Fibroblast of the aortic adventitia (primary cell): ENCODE results near the gene CAMK1D. TPM values are rescaled to one million over a fixed set of nuclear protein-coding genes. Genes with fewer than 3 reads are reported as not detected.

Experiments used
- DNase-seq: peaks from one replicate; pipeline ENCODE4 v3.0.0-alpha.2; 2010; ENCODE audit warnings: low read depth
- H3K4me3 ChIP-seq: 2 replicates; pipeline ENCODE4 v1.5.1; 2011; ENCODE audit warnings: low read depth, mild to moderate bottlenecking, control low read depth, low read length, moderate library complexity
- CTCF ChIP-seq: IDR thresholded peaks from 2 replicates; pipeline ENCODE4 v1.5.1; 2011; ENCODE audit warnings: mild to moderate bottlenecking, low read length, control low read depth, inconsistent platforms; ENCODE audit not compliant: insufficient read depth
- total RNA-seq: library from RNA; depleted of rRNA; stranded (reverse); fragments of >200 nt; gene quantifications from 2 replicates; pipeline ENCODE4 v1.2.3, GENCODE V29; 2012; ENCODE audit warnings: low replicate concordance

CAMK1D gene
- total RNA-seq, 1 donor = 9.8 TPM

GRCh38 chr10:12703813-12704212 lies 354.5 kb downstream of the CAMK1D start:
- DNase-seq = peak; percentile 85
- TF ChIP-seq CTCF = no peak
- no peak overlapping the region for H3K4me3 ChIP-seq

- DNase-seq = no peak
- no peak overlapping the region for H3K4me3 ChIP-seq
- no peak for TF ChIP-seq CTCF
Observed at GRCh38 chr10:12704488-12704887, 355.1 kb downstream of the CAMK1D start.

- no peak for TF ChIP-seq CTCF
- no peak overlapping the region for H3K4me3 ChIP-seq
- no peak for DNase-seq
Observed at GRCh38 chr10:12705943-12706342, 356.6 kb downstream of the CAMK1D start.

- DNase-seq = peak; percentile 97
- no peak overlapping the region for H3K4me3 ChIP-seq
- peak; percentile 71 for TF ChIP-seq CTCF
Observed at GRCh38 chr10:12707461-12708185, 358.3 kb downstream of the CAMK1D start.

GRCh38 chr10:12709000-12709401 lies 359.7 kb downstream of the CAMK1D start:
- no peak for TF ChIP-seq CTCF
- H3K4me3 ChIP-seq = no peak overlapping the region
- peak; percentile 57 for DNase-seq

- peak; percentile 65 for DNase-seq
- H3K4me3 ChIP-seq = no peak overlapping the region
- no peak for TF ChIP-seq CTCF
Observed at GRCh38 chr10:12709521-12709963, 360.2 kb downstream of the CAMK1D start.

- no peak for DNase-seq
- H3K4me3 ChIP-seq = no peak overlapping the region
- TF ChIP-seq CTCF = no peak
Observed at GRCh38 chr10:12710157-12710556, 360.8 kb downstream of the CAMK1D start.
